SIG-M5 (cell line): ENCODE data around the gene NXPH2.
"Not testable (repeated sequence)": the region's sequence is repeated elsewhere in the genome, so short reads cannot be mapped to it uniquely, and the experiment has no call there.

Experiments used
- DNase-seq: peaks from one replicate; lab custom pipeline; 2025; lab: John Stamatoyannopoulos, UW

NXPH2 gene

DNA sequence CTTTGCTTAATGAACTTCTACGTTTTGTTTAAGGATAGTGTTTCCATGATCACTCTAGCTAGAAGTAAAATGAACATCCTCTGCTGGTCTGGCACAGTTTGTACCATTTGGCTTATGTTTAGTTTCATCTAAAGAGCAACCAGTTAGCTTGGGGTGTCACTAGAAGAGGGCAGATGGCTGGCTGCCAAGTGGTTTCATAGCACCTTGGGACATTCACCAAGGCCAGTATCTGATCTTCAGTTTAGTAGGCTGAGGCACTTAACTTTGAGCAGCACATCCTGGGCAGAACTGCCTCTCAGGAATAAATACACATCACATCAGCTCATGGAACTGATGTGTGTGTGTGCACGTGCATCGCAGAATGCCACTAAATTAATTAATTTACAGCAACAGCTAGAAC lies 68.4 kb downstream of the NXPH2 start:
- no peak for DNase-seq

DNA sequence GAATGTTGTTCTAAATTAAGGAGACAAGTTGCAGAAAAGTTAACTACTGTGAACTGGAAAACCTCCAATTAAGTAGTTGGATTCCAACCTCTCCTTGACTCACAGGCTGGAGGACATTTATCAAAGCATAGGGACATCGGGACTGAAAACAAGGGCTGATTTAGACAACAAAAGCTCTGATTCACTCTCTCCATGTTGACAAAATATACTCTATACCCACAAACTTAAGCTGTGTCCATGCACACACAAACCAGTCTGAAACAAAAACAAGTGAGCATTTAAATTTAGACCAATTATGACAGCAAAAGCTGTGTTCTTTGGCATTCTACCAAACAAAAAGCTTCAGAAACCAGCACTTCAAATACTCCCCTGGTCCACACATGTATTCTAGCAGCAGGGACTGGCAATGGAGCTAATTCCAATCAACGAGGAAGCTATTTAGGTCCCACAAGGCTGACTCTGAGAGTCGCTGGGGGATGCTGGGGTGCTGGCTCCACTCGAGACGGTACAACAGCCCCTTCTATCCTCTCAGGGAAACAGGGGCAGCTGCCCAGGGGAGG lies 71.4 kb downstream of the NXPH2 start:
- no peak for DNase-seq

DNA sequence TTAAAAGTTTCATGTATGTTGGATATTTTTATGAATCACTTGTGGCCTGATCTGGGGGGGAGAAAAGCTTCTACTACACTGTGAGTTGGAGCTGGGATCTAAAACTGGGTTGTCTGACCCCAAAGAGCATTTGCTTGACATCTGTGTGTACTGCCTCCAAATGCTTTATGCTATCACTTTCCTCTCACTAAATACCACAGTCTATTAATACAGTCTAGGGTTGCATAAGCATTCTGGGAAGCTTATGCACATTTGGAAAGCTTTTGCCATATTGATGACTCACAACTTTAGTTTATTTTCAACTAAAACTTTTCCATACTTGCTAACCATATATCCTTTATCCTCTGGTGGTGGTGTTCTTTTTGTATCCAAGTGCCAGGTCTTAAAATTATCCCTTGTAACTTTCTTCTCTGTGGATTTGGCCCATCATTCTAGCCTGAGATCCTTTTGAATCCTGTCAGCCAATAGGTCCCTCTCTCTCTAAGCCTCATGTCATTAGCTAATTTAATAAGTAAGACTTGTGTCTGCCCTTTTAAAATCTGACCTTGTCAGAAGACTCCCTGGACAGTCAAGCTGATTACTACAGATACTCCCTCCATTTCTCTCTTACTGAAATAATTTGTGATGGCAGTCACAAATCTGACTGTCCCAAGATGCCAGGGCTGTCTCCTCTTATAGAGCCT lies 72.7 kb downstream of the NXPH2 start:
- DNase-seq, result no peak

DNA sequence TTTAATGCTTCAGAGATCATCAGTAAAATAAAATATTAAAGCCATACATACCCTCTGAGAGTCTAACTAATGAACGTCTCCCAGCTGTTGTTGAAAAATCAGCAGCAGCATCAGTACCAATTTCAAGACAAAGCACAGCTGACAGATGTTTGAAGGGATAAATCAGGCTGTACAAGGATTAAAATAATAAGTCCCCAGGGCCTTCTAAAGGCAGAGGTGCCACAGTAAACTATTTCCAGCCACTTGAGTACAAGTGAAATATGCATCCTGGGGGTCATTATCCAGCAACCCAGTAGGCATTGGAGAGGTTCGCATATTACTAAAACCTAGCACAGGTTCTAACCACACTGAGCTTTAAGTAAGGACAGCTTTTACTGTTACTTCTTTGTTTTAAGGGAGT lies 76.9 kb downstream of the NXPH2 start:
- DNase-seq, result no peak

DNA sequence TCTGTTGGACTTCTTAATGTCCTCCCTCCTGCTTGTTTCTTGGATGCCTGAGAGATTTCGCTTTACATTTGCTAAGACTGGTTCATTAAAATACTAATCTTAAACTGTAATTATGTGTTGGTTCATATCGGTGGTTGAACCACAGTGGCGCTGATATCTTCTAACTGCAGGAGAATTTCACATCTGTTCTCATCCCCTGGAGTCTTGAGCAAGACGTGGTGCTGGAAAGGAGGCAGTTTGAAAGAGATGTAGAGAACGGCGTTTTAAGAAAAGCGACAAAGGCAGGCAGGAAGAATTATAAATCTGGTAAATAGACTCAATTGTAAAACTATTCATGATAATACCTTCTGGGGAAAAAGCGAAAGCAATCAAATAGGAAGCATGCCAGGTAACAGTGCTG lies 79.5 kb downstream of the NXPH2 start:
- no peak for DNase-seq

DNA sequence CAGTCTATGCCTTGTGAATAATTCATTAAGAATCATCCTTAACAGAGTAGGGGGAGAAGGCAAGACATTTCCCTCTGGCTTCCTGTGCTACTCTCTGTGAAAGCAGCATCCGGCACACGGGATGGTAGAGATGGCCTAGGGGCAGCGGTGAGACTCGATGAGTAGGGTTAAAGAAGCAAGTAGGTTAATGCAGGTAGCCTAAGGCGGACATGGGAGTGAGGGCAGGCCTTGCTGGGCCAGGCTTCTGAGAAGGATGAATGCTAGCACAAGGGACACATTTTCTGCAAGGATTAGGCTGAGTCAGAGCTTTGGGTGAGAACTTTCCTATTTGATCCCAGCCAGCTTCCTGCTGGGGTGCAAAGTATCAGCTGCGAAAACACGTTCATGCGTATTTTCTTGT lies 80.8 kb downstream of the NXPH2 start:
- DNase-seq, result no peak

DNA sequence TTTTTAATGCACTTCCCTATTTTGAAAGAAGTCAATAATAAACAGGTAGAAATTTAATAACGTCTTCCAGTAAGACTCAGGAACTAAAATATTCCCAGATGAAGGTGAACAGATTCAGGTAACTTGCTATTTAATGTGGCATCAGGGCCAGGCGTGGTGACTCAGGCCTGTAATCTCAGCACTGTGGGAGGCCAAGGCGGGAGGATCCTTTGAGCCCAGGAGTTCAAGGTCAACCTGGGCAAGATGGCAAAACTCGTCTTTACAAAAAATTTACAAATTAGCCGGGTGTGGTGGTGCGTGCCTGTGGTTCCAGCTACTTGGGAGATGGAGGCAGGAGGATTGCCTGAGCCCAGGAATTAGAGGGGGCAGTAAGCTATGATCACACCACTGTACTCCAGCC lies 81.8 kb downstream of the NXPH2 start:
- no peak for DNase-seq

DNA sequence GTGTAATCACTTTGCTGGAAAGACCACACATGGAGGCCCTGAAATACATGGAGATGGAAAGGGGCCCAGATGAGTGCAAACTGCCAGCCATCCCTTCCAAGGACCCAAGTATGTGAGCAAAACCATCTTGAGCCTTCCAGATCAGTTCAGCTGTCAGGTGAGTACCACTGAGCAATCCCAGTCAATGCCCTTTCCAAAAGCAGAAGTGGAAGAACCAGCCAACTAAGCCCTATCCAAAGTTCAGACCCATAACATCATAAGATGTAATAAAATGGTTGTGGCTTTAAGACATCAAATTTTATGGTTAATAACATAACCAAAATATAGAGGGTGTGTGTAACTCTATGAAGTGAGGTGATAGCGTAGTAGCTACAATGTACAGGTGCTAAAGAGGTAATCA lies 88.5 kb downstream of the NXPH2 start:
- no peak for DNase-seq

DNA sequence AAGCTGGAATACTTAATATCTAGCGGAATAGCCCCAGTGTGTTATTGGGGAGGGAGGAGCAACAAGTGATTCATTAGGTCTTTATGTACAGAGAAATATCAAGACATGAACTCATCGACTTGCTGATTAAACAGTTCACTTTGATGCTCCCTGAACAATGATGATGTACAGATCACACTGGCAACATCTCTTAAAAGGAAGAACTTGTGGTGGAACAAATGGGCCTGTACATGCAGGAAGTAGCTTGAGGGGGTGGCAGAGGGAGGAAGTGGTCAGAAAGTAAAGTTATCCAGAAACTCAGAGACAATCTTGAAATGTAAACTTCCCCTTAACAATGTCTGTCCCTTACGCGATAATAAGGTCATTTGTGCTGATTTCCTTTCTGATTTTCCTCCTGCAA lies 90.5 kb downstream of the NXPH2 start:
- no peak for DNase-seq

DNA sequence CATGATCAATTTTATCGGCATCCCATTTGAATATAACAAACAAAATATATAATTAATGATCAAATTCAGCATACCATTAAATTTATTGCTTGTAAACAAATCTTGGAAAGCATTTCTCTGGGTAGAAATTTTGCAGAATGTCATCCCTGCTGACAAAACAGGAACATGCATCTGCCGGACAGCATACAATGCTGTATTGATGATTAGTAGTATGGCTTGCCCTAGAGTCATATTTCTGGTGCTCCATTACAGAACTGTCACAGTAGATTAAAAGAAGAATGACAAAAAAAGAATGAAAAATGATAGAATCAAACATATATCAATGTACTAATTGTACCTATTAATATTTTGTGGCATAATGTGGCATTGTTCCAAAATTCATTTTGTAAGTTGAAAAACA lies 98.0 kb downstream of the NXPH2 start:
- no peak for DNase-seq

DNA sequence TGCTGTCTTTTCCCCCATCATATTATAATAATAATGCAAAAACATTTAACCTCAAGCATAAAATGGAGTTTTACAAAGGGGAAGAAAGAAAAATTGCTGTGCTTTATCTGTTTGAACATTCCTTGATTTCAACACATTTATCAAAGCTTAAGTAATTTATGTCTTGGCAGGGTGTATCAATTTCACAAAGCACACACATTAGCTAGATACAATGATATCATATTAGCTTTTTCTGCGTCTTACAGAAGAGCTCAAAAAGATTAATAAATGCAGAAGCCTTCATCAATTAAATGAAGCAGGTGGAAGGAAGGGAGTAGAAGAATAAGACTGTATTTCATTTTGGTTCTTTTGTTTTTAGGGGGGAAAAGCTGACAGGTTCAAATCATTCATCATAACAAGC lies 103.0 kb downstream of the NXPH2 start:
- DNase-seq, result no peak

DNA sequence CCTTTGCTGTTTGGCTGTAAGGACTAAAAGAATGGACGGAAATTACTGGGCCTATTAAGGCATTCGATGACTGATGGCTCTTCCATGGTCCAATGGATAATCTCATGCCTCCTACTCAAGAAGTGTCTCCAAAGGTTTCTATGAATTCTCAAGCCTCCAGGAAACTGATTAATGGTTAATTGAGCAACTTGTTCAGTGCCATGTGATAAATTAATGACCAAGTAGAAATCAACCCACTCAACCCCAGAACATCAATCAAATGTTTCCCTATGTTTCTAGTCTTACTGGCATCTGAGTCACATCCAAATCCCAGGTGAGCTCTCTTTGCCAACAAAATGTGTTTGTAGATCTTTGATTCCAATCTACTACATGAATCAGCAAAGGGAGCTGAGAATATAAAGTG lies 103.6 kb downstream of the NXPH2 start:
- no peak for DNase-seq

DNA sequence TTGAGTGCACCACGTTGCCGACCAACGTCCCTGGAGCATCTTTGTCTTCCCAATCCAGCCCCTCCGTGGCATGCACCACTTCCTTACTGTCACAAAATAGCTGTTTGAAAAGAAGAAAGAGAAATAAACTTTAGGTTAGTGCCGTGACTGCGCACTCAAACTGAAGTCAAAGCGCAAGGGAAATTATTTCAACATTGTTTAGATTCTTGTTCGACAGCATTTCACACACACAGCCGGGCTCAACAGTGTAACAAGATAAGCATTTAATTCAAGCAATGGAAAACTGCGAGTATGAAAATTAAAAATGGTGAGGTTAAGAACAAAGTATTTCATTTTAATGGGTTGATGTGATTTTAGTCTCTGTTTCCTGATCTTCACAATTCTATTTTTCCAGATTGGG lies 108.6 kb downstream of the NXPH2 start:
- no peak for DNase-seq

DNA sequence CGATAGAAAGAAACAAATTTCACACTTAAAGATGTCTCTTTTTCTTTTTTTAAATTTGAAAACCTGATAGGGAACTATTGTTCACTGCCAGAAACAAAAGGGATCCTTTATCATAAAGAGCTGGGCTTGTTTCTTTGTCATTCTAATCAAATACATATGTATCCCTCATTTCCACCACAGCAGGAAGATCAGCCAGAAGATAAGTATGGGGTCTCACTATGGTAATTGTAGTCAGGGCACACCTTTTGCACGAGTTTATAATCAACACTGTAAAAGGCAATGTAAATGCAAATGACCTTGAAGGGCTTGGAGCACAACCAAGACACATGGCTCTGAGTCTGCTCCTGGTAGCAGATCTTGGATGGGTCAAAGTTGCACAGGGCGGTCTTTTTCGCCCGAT lies 109.5 kb downstream of the NXPH2 start:
- DNase-seq, result no peak

DNA sequence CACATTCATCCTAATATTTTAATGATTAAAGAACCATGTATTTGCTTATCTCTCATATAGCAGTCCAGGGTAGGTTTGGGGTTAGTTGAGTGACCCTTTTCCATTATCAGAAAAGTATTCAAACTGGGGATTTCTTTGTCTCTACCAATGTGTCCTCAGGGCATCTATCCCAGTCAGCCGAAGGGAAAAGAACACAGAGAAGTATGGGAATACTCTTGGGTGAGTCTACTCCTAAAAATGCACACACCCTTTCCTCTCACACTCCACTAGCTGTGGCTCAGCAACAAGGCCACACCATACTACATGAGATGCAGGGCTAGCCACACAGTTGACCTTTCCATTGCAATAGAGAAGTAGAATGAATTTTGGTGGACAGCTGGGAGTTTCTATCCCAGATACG lies 114.3 kb downstream of the NXPH2 start:
- DNase-seq, result no peak

DNA sequence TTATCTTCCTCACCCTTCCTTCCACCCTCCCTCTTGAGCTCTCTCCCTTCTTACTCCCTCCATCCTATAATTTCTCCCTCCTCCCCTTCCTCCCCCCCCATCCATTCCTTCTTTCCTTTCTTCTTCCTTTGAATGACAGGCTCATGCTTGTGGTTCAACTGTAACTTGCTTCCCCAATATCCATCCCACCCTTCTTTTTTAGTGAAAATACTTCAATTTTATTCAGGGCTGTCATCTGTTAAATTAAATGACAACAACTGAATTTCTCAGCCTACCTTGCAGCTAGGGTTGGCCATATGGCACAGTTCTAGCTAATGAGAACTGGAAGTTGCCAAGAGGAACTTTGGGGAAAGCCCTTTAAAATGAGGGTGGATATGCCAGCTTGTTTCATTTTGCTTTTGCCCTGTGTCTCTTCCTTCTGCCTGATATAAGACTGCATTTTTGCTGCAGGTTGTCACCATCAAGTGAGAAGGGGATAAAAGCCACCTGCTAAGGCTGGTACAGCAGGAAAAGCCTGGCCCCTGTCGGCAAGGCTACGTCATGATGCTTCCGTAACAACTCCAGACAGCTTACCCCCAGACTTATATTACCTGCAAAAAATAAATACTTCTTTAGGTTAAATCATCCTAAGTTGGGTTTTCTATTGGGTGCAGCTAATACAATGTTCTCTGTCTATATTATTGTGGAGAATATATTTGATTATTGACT lies 121.8 kb downstream of the NXPH2 start:
- DNase-seq, result no peak

DNA sequence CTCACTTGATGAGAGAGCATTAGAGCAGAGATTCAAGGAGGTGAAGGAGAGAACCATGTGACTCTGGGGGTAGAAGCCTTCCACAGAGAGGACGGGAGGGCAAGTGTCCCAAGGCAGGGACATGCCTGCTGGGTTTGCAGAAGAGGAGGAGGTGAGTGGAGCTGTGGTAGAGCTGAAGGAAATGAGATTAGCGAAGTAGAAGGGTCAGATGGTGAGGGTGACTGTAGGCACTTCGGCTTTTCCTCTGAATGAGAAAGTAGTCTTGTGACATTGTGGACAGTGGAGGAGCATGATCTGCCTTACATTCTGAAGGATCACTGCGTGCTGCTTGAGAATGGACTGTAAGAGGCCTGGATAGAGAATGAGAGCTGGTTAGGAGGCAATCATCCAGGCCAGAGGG lies 126.0 kb downstream of the NXPH2 start:
- DNase-seq, result no peak

DNA sequence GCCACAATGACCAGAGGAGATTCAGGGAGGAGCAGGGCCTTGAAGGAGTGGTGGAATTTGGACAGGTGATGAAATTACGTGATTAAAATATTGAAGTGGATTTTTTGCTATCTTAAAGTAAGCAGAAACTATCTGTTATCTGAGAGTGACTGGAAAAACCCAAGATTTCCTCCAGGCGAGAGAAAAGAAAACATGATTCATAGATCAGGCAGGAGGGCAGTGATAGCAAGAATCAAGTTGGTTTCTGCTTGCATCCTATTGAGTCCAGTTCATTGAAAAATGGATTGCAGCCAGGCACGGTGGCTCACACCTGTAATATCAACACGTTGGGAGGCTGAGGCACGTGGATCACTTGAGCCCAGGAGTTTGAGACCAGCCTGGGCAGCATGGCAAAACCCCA lies 127.8 kb downstream of the NXPH2 start:
- no peak for DNase-seq

DNA sequence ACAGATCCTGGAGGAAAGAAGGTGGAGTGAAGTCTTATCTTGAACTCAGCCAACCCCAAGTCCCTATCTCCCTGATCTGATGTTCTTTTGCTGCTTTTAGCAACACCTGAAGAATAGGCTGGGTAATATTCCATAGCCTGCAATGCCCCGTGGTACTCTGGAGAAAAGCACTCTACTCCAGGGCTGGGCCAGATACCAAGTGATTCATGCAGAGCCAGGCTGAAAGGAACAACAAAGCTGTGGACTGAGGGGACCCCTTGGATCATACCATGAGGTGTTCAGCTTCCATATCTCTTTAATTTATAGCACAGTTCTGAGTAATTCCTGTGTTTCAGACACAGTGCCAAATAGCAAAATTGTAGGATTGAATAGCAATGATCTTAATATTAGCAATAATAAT lies 130.6 kb downstream of the NXPH2 start:
- no peak for DNase-seq

DNA sequence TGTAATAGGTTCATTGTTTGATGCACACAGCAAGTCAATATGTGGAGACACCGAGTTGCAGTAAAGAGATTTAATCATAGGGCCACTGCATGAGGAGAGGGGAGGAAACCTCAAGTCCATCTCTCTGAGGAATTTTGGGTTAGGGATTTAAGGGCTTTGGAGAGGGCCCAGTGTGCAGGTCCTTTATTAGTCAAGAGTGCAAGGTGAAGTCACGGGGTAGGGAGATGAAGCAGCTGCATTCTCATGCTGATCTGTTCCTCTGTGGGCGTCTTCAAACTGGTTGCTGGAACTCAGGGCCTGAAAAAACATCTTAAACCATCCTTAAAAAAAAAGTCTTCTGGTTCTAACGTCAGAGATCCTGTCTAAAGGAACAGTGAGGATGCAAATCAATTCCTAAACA lies 131.6 kb downstream of the NXPH2 start:
- DNase-seq, result no peak

DNA sequence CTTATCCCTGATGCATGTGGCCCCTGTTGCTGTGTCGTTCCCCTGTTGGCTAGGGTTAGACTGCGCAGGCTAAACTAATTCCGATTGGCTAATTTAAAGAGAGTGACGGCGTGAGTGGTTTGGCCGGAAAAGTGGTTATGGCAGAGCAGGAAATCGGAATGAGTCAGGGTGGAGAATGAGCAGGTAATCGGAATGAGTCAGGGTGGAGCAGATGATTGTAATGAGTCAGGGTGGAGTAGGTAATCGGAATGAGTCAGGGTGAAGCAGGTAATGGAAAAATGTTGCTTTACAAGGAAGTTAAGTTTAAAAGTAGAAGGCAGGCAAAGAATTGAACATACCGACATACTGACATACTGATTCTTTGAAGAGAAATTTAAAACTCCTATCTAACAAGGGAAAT lies 135.4 kb downstream of the NXPH2 start:
- DNase-seq, result not testable (repeated sequence)

DNA sequence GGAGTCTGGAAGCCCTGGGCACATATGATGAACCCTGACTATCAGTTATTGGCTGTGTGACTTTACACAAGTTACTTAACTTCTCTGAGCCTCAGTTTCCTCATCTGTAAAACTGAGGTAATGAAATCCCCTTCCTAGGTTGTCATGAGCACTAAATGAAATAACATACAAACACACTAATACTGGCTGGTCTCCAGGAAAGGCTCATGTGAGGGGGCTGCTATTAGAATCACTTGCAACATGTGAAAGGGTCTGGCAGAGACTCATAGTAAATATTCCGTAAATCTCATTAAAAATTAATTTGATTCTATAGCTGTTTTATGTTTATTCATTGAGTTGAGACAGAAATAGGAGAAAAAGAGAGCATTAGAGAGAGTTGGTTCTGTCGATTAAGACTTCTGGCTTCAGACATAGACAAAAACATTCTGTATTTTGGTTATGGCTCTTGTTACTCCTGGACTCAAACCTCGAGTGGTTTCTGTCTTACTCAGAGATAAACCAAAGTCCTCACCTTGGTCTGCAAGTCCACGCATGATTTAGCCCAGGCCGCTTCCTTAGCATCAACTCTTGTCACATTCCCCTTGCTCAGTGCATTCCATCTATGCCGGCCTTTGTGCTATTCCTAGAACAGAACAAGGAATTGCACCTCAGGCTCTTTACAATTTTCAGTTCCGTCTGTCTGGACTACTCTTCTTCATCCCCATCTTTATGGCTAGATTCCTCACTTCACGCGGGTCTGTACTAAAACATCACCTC lies 139.1 kb downstream of the NXPH2 start:
- DNase-seq, result no peak

DNA sequence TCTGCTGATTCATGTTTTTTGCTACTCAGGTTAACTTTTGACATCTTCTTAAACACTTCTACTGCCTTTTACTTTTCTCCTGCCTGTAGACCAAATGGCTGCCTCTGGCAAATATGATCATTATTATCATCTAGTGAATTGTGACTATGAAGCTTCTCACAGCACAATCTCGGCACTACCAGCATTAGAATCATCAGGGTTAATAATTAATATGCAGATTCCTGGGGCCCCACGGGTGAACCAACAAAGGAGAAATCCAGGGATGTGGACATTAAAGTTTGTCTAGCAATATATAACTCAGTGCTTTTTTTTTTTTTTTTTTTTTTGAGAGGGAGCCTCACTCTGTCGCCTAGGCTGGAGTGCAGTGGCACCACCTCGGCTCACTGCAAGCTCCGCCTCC lies 142.5 kb downstream of the NXPH2 start:
- DNase-seq, result no peak
